GM12891 (cell line): ENCODE measurements around the gene DNER.

ENCODE experiments used
- DNase-seq: peaks from one replicate; pipeline ENCODE4 v3.0.0; 2011; ENCODE audit warnings: low spot score; ENCODE audit not compliant: insufficient read length
- FAIRE-seq: peaks from 2 replicates; lab custom pipeline; 2011; peaks lifted over from hg19 to GRCh38; lab: Jason Lieb, UNC
- PAX5 ChIP-seq: IDR thresholded peaks from 2 replicates; pipeline ENCODE4 v1.6.1; 2011; ENCODE audit warnings: low read length, moderate library complexity, mild to moderate bottlenecking; ENCODE audit not compliant: insufficient read depth, severe bottlenecking
- POLR2A ChIP-seq: IDR thresholded peaks from 2 replicates; pipeline ENCODE4 v1.6.1; 2011; ENCODE audit warnings: low read depth, low read length, control low read depth
- POLR2AphosphoS5 ChIP-seq: IDR thresholded peaks from 2 replicates; pipeline ENCODE4 v1.6.1; 2011; ENCODE audit warnings: low read depth, low read length, control low read depth
- POU2F2 ChIP-seq: IDR thresholded peaks from 2 replicates; pipeline ENCODE4 v1.6.1; 2011; ENCODE audit warnings: low read depth, mild to moderate bottlenecking, control low read depth, low read length, moderate library complexity
- SPI1 ChIP-seq: IDR thresholded peaks from 2 replicates; pipeline ENCODE4 v1.6.1; 2011; ENCODE audit warnings: low read depth, low read length, control low read depth
- TAF1 ChIP-seq: IDR thresholded peaks from 2 replicates; pipeline ENCODE4 v1.6.1; 2011; ENCODE audit warnings: low read depth, low read length, control low read depth

DNER gene

GRCh38 chr2:229719926-229720647 is 5.7 kb upstream of the DNER start:
- DNase-seq (no peak), FAIRE-seq (no peak)
- TF ChIP-seq TAF1, result no peak
- no peak for TF ChIP-seq SPI1
- TF ChIP-seq POU2F2, result no peak
- TF ChIP-seq PAX5, result no peak
- TF ChIP-seq POLR2A, result no peak
- TF ChIP-seq POLR2AphosphoS5, result no peak

GRCh38 chr2:229718057-229718456 is 3.7 kb upstream of the DNER start:
- DNase-seq, result no peak
- FAIRE-seq, result no peak
- no peak for TF ChIP-seq POU2F2
- no peak for TF ChIP-seq POLR2A
- no peak for TF ChIP-seq PAX5
- no peak for TF ChIP-seq TAF1
- TF ChIP-seq SPI1, result no peak
- TF ChIP-seq POLR2AphosphoS5, result no peak

- FAIRE-seq (peak; percentile 13), DNase-seq (no peak)
- no peak for TF ChIP-seq POU2F2
- no peak for TF ChIP-seq TAF1
- no peak for TF ChIP-seq PAX5
- TF ChIP-seq SPI1, result no peak
- TF ChIP-seq POLR2AphosphoS5, result no peak
- TF ChIP-seq POLR2A, result no peak
Observed at GRCh38 chr2:229715895-229716507, 1.6 kb upstream of the DNER start.

GRCh38 chr2:229714736-229715541 is 584 bp upstream of the DNER start:
- peak; percentile 69 for FAIRE-seq
- peak; percentile 44 for DNase-seq
- TF ChIP-seq POLR2A (no peak), TAF1 (no peak), POLR2AphosphoS5 (no peak), PAX5 (no peak), SPI1 (no peak), POU2F2 (no peak)

GRCh38 chr2:229713371-229714079 is 830 bp downstream of the DNER start:
- TF ChIP-seq PAX5, result no peak
- no peak for TF ChIP-seq POLR2A
- TF ChIP-seq TAF1, result no peak
- TF ChIP-seq POLR2AphosphoS5, result no peak
- TF ChIP-seq SPI1, result no peak
- no peak for TF ChIP-seq POU2F2
- DNase-seq (no peak), FAIRE-seq (no peak)

GRCh38 chr2:229712136-229712535 is 2.2 kb downstream of the DNER start:
- no peak for DNase-seq
- FAIRE-seq, result no peak
- TF ChIP-seq POLR2A (no peak), POLR2AphosphoS5 (no peak), PAX5 (no peak), SPI1 (no peak), TAF1 (no peak), POU2F2 (no peak)

- FAIRE-seq (no peak), DNase-seq (no peak)
- TF ChIP-seq TAF1 (no peak), SPI1 (no peak), POU2F2 (no peak), PAX5 (no peak), POLR2A (no peak), POLR2AphosphoS5 (no peak)
Observed at GRCh38 chr2:229708335-229708734, 6.0 kb downstream of the DNER start.

GRCh38 chr2:229703909-229704630 is 10.3 kb downstream of the DNER start:
- DNase-seq (no peak), FAIRE-seq (no peak)
- TF ChIP-seq POLR2A (no peak), POLR2AphosphoS5 (no peak), PAX5 (no peak), SPI1 (no peak), POU2F2 (no peak), TAF1 (no peak)
